SKM-1 (cell line): ENCODE measurements around the gene UNC5C.

Source experiments
- DNase-seq: peaks from one replicate; lab custom pipeline; 2025; ENCODE audit not compliant: unreplicated experiment; lab: John Stamatoyannopoulos, UW

Gene UNC5C

GRCh38 chr4:95358421-95358820 is 190.4 kb downstream of the UNC5C start:
- DNase-seq: no peak

- no peak for DNase-seq
Observed at GRCh38 chr4:95355021-95355420, 193.8 kb downstream of the UNC5C start.

GRCh38 chr4:95348418-95348817 is 200.4 kb downstream of the UNC5C start:
- no peak for DNase-seq

- no peak for DNase-seq
Observed at GRCh38 chr4:95343235-95343634, 205.5 kb downstream of the UNC5C start.

GRCh38 chr4:95340191-95340590 is 208.6 kb downstream of the UNC5C start:
- DNase-seq: no peak

- no peak for DNase-seq
Observed at GRCh38 chr4:95325665-95326064, 223.1 kb downstream of the UNC5C start.

GRCh38 chr4:95319169-95319568 is 229.6 kb downstream of the UNC5C start:
- no peak for DNase-seq

- no peak for DNase-seq
Observed at GRCh38 chr4:95318483-95318882, 230.3 kb downstream of the UNC5C start.

GRCh38 chr4:95318044-95318443 is 230.7 kb downstream of the UNC5C start:
- DNase-seq: no peak

GRCh38 chr4:95317085-95317793 is 231.5 kb downstream of the UNC5C start:
- DNase-seq: no peak

GRCh38 chr4:95314573-95314972 is 234.2 kb downstream of the UNC5C start:
- DNase-seq: no peak

GRCh38 chr4:95304898-95305297 is 243.9 kb downstream of the UNC5C start:
- no peak for DNase-seq

- no peak for DNase-seq
Observed at GRCh38 chr4:95300304-95300703, 248.5 kb downstream of the UNC5C start.

- DNase-seq: no peak
Observed at GRCh38 chr4:95296052-95296451, 252.7 kb downstream of the UNC5C start.

- no peak for DNase-seq
Observed at GRCh38 chr4:95295157-95295556, 253.6 kb downstream of the UNC5C start.

- no peak for DNase-seq
Observed at GRCh38 chr4:95294321-95294720, 254.5 kb downstream of the UNC5C start.

- no peak for DNase-seq
Observed at GRCh38 chr4:95293014-95293413, 255.8 kb downstream of the UNC5C start.

GRCh38 chr4:95290702-95291101 is 258.1 kb downstream of the UNC5C start:
- no peak for DNase-seq

GRCh38 chr4:95289028-95289634 is 259.6 kb downstream of the UNC5C start:
- DNase-seq: no peak

GRCh38 chr4:95288552-95288951 is 260.2 kb downstream of the UNC5C start:
- DNase-seq: no peak

- DNase-seq: no peak
Observed at GRCh38 chr4:95285797-95286196, 263.0 kb downstream of the UNC5C start.

- no peak for DNase-seq
Observed at GRCh38 chr4:95284655-95285054, 264.1 kb downstream of the UNC5C start.

GRCh38 chr4:95283320-95283719 is 265.5 kb downstream of the UNC5C start:
- DNase-seq: no peak
